T-helper 2 cell treated with Interferon-gamma antibody and Interleukin-4, amounts not matched to agents 5 μg/mL and 100 μg/mL, for 36 hours (primary cell): ENCODE data around the gene DNAH17.

Experiments used
- DNase-seq: peaks from one replicate; pipeline ENCODE4 v3.0.0; 2021; ENCODE audit warnings: low spot score
- H3K27ac Mint-ChIP-seq: one replicate; pipeline ENCODE4 v1.8.0; 2021; ENCODE audit warnings: mild to moderate bottlenecking, mixed read lengths
- H3K27me3 Mint-ChIP-seq: one replicate; pipeline ENCODE4 v1.8.0; 2021; ENCODE audit warnings: low read depth, mixed read lengths
- H3K36me3 Mint-ChIP-seq: one replicate; pipeline ENCODE4 v1.8.0; 2021; ENCODE audit warnings: low read depth, mixed read lengths
- H3K4me1 Mint-ChIP-seq: one replicate; pipeline ENCODE4 v1.8.0; 2021; ENCODE audit warnings: low read depth, mixed read lengths
- H3K4me3 Mint-ChIP-seq: one replicate; pipeline ENCODE4 v1.8.0; 2022; ENCODE audit warnings: mild to moderate bottlenecking, moderate library complexity, mixed read lengths
- H3K9me3 Mint-ChIP-seq: one replicate; pipeline ENCODE4 v1.8.0; 2021; ENCODE audit warnings: mixed read lengths

DNAH17 gene

GRCh38 chr17:78613416-78613815 lies 36.2 kb upstream of the DNAH17 start:
- Mint-ChIP-seq H3K4me3 (no peak overlapping the region), H3K9me3 (no peaks in the 10 kb centered on the region), H3K4me1 (no peaks in the 10 kb centered on the region), H3K27ac (no peak overlapping the region), H3K36me3 (no peaks in the 10 kb centered on the region), H3K27me3 (no peaks in the 10 kb centered on the region)
- no peak for DNase-seq

DNA sequence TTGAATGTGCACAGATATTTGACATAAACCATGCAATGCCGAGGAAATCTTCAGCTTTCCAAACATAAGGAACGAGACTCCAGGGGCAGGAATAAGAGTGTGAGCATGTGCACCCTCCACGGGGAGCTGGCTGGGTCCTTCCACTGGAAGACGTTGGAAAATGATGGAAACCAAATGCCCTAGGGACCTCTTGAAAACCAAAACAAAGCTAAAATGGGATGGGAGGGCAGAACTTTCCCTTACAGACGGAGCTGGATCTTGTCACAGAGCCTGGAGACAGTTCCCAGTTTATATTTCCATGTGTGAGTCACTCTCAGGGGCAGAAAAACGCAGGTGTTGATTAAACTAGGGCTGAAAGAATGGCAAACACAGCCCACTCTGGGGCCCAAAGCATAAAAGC lies 34.4 kb upstream of the DNAH17 start:
- Mint-ChIP-seq H3K4me3 (no peak overlapping the region), H3K4me1 (no peaks in the 10 kb centered on the region), H3K27ac (no peak overlapping the region), H3K36me3 (no peaks in the 10 kb centered on the region), H3K27me3 (peaks cover 2% of the 10 kb centered on the region), H3K9me3 (no peaks in the 10 kb centered on the region)
- no peak for DNase-seq

DNA sequence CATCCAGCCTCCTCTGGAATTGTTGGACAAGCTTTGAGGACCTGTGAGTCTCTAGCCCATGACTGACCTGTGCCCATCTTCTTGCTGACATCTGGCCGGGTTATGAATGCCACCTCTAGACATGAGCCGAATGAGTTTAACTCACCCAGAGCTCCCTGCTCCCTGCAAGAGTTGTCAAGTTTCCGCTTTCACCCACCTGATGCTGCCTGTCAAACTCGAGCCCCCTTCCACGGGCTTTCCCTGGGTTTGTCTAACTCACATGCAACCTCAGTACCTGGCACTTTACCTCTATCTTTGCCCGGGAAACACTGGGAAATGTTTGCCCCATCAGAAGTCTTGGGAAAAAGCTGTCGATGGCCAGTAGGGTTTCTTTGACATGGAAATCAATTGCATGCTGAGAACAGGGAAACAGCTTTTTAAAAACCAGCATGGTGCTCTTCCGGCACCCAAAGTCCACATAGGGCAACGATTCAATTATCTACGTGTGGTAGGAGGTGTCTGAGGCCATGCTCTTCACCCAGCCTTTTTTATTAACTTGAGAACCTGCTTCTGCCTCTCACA lies 33.8 kb upstream of the DNAH17 start:
- H3K27me3 Mint-ChIP-seq: peaks cover 2% of the 10 kb centered on the region
- no peaks in the 10 kb centered on the region for H3K36me3 Mint-ChIP-seq
- H3K9me3 Mint-ChIP-seq: no peaks in the 10 kb centered on the region
- no peak overlapping the region for H3K4me3 Mint-ChIP-seq
- no peaks in the 10 kb centered on the region for H3K4me1 Mint-ChIP-seq
- DNase-seq: no peak
- H3K27ac Mint-ChIP-seq: no peak overlapping the region

DNA sequence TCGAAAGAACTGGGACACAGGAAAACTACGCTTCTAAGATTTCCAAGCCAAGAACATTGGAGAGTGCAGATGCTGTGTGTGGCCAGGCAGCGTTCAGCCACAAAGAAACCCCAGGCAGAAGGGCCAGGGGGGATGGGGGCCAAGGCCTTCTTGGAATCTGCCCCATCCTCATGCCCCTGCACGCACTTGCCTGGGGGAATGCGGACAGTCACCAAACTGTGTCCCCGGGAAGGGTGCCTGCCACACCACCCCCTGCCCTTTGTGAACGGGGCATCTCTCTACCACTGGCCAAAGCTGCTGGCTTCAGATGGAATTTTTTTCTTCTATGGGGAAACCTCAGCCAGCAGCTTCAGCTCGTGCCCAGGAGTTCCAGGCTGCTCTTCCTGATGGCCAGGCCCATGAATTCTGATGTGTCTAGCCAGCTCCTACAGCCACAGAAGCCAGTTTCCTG lies 32.0 kb upstream of the DNAH17 start:
- Mint-ChIP-seq H3K9me3 (no peaks in the 10 kb centered on the region), H3K27ac (no peak overlapping the region), H3K4me3 (no peak overlapping the region)

DNA sequence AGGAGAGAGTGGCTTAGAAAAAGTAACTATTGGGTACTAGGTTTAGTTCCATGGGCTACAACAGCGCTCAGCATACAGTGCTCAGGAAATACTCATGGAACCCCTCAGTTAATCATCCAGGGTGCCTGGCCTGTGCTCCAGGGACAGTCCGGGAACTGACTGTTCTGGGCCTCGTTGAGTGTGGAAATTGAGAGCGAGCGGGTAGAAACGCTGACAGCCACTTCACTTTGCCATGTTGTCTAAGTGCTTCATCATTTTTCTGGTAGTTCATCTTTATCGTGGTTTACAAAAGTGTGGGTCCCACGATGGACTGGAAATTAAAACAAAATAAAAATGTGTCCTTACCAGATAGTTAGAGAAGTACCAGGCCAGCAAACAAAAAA lies 31.6 kb upstream of the DNAH17 start:
- Mint-ChIP-seq H3K4me1 (no peaks in the 10 kb centered on the region), H3K27ac (no peak overlapping the region), H3K9me3 (no peaks in the 10 kb centered on the region), H3K4me3 (no peak overlapping the region), H3K36me3 (no peaks in the 10 kb centered on the region), H3K27me3 (peaks cover 2% of the 10 kb centered on the region)
- no peak for DNase-seq

More for the DNA sequence above, 32.0 kb upstream of the DNAH17 start:
- no peaks in the 10 kb centered on the region for H3K36me3 Mint-ChIP-seq
- H3K4me1 Mint-ChIP-seq: no peaks in the 10 kb centered on the region
- no peak for DNase-seq
- peaks cover 2% of the 10 kb centered on the region for H3K27me3 Mint-ChIP-seq

DNA sequence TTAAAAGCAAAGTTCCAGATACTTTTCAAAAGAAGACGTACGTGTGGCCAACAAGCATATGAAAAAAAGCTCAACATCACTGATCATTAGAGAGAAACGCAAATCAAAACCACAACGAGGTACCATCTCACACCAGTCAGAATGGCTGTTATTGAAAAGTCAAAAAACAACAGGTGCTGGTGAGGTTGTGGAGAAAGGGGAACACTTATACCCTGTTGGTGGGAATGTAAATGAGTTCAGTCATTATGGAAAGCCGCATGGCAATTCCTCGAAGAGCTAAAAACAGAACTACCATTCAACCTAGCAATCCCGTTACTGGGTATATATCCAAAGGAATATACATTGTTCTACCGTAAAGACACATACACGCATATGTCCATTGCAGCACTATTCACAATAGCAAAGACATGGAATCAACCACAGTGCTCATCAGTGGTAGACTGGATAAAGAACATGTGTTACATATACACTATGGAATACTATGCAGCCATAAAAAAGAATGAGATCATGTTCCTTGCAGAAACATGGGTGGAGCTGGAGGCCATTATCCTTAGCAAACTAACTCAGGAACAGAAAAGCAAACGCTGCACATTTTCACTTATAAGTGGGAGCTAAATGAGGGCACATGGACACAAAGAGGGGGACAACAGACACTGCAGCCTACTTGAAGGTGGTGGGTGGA lies 31.1 kb upstream of the DNAH17 start:
- no peaks in the 10 kb centered on the region for H3K36me3 Mint-ChIP-seq
- peaks cover 2% of the 10 kb centered on the region for H3K27me3 Mint-ChIP-seq
- no peaks in the 10 kb centered on the region for H3K4me1 Mint-ChIP-seq
- H3K4me3 Mint-ChIP-seq: no peak overlapping the region
- H3K9me3 Mint-ChIP-seq: no peaks in the 10 kb centered on the region
- H3K27ac Mint-ChIP-seq: no peak overlapping the region
- no peak for DNase-seq

DNA sequence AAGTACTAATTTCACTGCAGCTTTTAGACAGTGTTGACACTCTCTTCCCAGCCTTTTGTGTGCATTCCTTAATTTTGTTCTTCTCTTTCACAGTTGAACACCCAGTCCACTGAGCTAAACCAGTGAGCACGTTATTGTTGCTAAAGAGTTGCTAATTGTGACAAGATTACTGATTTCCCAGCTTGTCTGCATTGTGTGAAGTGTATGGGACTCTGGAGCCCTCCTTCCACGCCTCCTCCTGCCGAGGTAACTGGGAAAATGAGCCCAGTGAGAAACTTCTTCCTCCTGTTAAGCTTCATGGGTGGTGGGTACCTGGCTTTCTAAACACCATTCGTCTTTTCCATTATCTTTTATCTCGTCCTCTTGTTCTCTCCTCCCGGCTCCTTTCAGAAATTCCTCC lies 29.8 kb upstream of the DNAH17 start:
- H3K4me3 Mint-ChIP-seq: no peak overlapping the region
- H3K4me1 Mint-ChIP-seq: no peaks in the 10 kb centered on the region
- H3K27me3 Mint-ChIP-seq: peaks cover 2% of the 10 kb centered on the region
- H3K9me3 Mint-ChIP-seq: no peaks in the 10 kb centered on the region
- no peak for DNase-seq
- H3K27ac Mint-ChIP-seq: no peak overlapping the region
- no peaks in the 10 kb centered on the region for H3K36me3 Mint-ChIP-seq

DNA sequence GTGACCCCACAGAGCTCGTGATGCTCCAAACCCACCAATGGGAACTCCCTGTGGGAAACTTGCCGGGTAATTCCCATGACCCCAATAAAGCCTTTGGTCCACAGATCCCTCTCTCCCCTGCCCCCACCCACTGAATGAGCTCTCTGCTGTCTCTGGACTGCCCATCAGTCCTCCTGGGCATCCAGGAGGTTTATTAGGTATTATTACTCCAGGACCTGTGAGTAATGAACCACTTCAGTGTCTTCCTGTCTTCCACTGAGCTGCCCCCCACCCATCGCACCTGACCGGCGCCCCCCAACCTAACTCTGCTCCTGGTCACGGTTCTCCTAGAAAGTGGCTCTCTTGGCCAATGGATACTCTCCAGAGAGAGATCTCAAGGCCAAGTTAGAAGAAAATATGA lies 28.7 kb upstream of the DNAH17 start:
- peaks cover 2% of the 10 kb centered on the region for H3K27me3 Mint-ChIP-seq
- H3K36me3 Mint-ChIP-seq: no peaks in the 10 kb centered on the region
- no peaks in the 10 kb centered on the region for H3K9me3 Mint-ChIP-seq
- no peaks in the 10 kb centered on the region for H3K4me1 Mint-ChIP-seq
- no peak overlapping the region for H3K4me3 Mint-ChIP-seq
- H3K27ac Mint-ChIP-seq: no peak overlapping the region
- DNase-seq: no peak

GRCh38 chr17:78605429-78605828 lies 28.2 kb upstream of the DNAH17 start:
- Mint-ChIP-seq H3K4me3 (no peak overlapping the region), H3K9me3 (no peaks in the 10 kb centered on the region), H3K27me3 (peaks cover 2% of the 10 kb centered on the region), H3K4me1 (no peaks in the 10 kb centered on the region), H3K27ac (no peak overlapping the region), H3K36me3 (no peaks in the 10 kb centered on the region)
- no peak for DNase-seq

GRCh38 chr17:78602246-78602645 lies 25.1 kb upstream of the DNAH17 start:
- no peak for DNase-seq
- Mint-ChIP-seq H3K27me3 (peaks cover 2% of the 10 kb centered on the region), H3K36me3 (no peaks in the 10 kb centered on the region), H3K27ac (no peak overlapping the region), H3K4me3 (no peak overlapping the region), H3K4me1 (peaks cover 7% of the 10 kb centered on the region), H3K9me3 (no peaks in the 10 kb centered on the region)

GRCh38 chr17:78601577-78602190 lies 24.5 kb upstream of the DNAH17 start:
- Mint-ChIP-seq H3K27ac (no peak overlapping the region), H3K4me1 (peaks cover 10% of the 10 kb centered on the region), H3K9me3 (no peaks in the 10 kb centered on the region), H3K27me3 (peaks cover 2% of the 10 kb centered on the region), H3K4me3 (no peak overlapping the region), H3K36me3 (no peaks in the 10 kb centered on the region)
- no peak for DNase-seq

- no peak overlapping the region for H3K4me3 Mint-ChIP-seq
- no peak for DNase-seq
- no peaks in the 10 kb centered on the region for H3K36me3 Mint-ChIP-seq
- H3K27ac Mint-ChIP-seq: no peak overlapping the region
- H3K4me1 Mint-ChIP-seq: peaks cover 12% of the 10 kb centered on the region
- H3K9me3 Mint-ChIP-seq: no peaks in the 10 kb centered on the region
- peaks cover 2% of the 10 kb centered on the region for H3K27me3 Mint-ChIP-seq
These were observed 23.1 kb upstream of the DNAH17 start for GRCh38 chr17:78600181-78600721.

DNA sequence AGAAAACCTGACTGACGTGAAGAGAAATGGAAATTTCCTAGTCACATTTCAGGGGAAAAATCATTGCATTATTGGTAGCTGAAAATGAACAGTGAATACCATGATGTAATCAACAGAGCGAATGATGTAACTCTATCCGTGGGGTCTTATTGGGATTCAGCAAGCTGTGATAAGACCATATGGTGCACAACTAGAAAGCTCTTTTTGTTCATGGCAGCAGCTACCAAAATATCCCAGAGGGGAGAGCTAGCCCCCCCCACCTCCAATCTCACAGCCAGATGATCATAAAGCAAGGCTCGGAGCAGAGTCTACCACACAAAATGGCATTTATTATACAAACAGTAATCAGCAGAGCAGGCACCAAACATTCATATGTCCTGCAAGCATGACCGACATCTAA lies 22.2 kb upstream of the DNAH17 start:
- Mint-ChIP-seq H3K4me3 (no peak overlapping the region), H3K36me3 (no peaks in the 10 kb centered on the region), H3K4me1 (peaks cover 15% of the 10 kb centered on the region), H3K27me3 (peaks cover 2% of the 10 kb centered on the region), H3K9me3 (no peaks in the 10 kb centered on the region), H3K27ac (no peak overlapping the region)
- no peak for DNase-seq

- Mint-ChIP-seq H3K36me3 (no peaks in the 10 kb centered on the region), H3K4me3 (no peak overlapping the region), H3K4me1 (peaks cover 16% of the 10 kb centered on the region), H3K9me3 (no peaks in the 10 kb centered on the region), H3K27me3 (peaks cover 2% of the 10 kb centered on the region), H3K27ac (no peak overlapping the region)
- DNase-seq: no peak
These were observed 20.8 kb upstream of the DNAH17 start for GRCh38 chr17:78598013-78598471.
